H7 (cell line): ENCODE data around the gene SLC4A1. TPM values are rescaled to one million over a fixed set of nuclear protein-coding genes. Genes with fewer than 3 reads are reported as not detected.

Experiments
- DNase-seq: peaks from one replicate; pipeline ENCODE4 v3.0.0; 2012
- H3K27me3 ChIP-seq: 2 replicates; pipeline ENCODE4 v1.6.0; 2011; ENCODE audit warnings: mild to moderate bottlenecking, low read length; ENCODE audit not compliant: control insufficient read depth, insufficient read depth
- H3K36me3 ChIP-seq: replicated peaks from 2 replicates; pipeline ENCODE4 v1.5.1; 2011; ENCODE audit warnings: low read length; ENCODE audit not compliant: control insufficient read depth, insufficient read depth
- H3K4me3 ChIP-seq: 2 replicates; pipeline ENCODE4 v1.5.1; 2011; ENCODE audit warnings: low read depth, mild to moderate bottlenecking, control low read depth, low read length, moderate library complexity; ENCODE audit not compliant: insufficient read depth
- total RNA-seq: library from RNA; depleted of rRNA; stranded (reverse); fragments of >200 nt; shearing (Covaris generic); gene quantifications from 2 replicates; pipeline ENCODE4 v1.2.3, GENCODE V29; 2014; rRNA removed

Gene SLC4A1
- total RNA-seq, 1 experiment from 2014 or later = 0.07 TPM

GRCh38 chr17:44200478-44201155 is 67.3 kb downstream of the SLC4A1 start:
- no peak for DNase-seq
- Histone ChIP-seq H3K27me3 (no peaks in the 10 kb centered on the region), H3K4me3 (peak overlapping the region; percentile 78), H3K36me3 (peaks cover 16% of the 10 kb centered on the region)

GRCh38 chr17:44199553-44200477 is 68.1 kb downstream of the SLC4A1 start, which contains the start of gene ATXN7L3:
Gene ATXN7L3 (minus strand): TSS chr17:44199884. CDS start chr17:44198070, 1,814 bp downstream.
- DNase-seq = peak; percentile 100
- Histone ChIP-seq H3K27me3 (no peaks in the 10 kb centered on the region), H3K4me3 (peak within 1 kb of the TSS; percentile 88), H3K36me3 (peaks cover 22% of the 10 kb centered on the region)

GRCh38 chr17:44198721-44199552 is 69.0 kb downstream of the SLC4A1 start:
- peak; percentile 100 for DNase-seq
- Histone ChIP-seq H3K4me3 (peak overlapping the region; percentile 88), H3K36me3 (peaks cover 30% of the 10 kb centered on the region), H3K27me3 (no peaks in the 10 kb centered on the region)

Other genes with a start within 250 kb of the SLC4A1 start
- gene LSM12, start 201.5 kb downstream of the SLC4A1 start, total RNA-seq = 101 and 109 TPM in 2 replicates
- gene G6PC3, start 197.4 kb downstream of the SLC4A1 start, total RNA-seq = 94.0 and 104 TPM in 2 replicates
- gene HDAC5, start 144.5 kb downstream of the SLC4A1 start, total RNA-seq = 72.5 and 89.0 TPM in 2 replicates
- 12.9 and 15.7 TPM in 2 replicates for gene HROB, start 126.2 kb downstream of the SLC4A1 start, total RNA-seq
- gene ASB16, start 97.4 kb downstream of the SLC4A1 start, total RNA-seq = 0.17 TPM in 1 of 2 replicates, not detected in the other
- 19.1 and 25.7 TPM in 2 replicates for gene TMUB2, start 81.2 kb downstream of the SLC4A1 start, total RNA-seq
- gene ATXN7L3, start 68.3 kb downstream of the SLC4A1 start, total RNA-seq = 80.6 and 83.4 TPM in 2 replicates
- gene UBTF, start 48.5 kb downstream of the SLC4A1 start, total RNA-seq = 63.3 and 66.2 TPM in 2 replicates
- gene RUNDC3A, start 40.5 kb upstream of the SLC4A1 start, total RNA-seq = 5.1 and 5.7 TPM in 2 replicates
- 281 and 295 TPM in 2 replicates for gene SLC25A39, start 56.7 kb upstream of the SLC4A1 start, total RNA-seq
- gene GRN, start 77.2 kb upstream of the SLC4A1 start, total RNA-seq = 122 and 161 TPM in 2 replicates
- gene FAM171A2, start 95.7 kb upstream of the SLC4A1 start, total RNA-seq = 23.7 and 24.1 TPM in 2 replicates
- 6.2 and 11.4 TPM in 2 replicates for gene ITGA2B, start 121.5 kb upstream of the SLC4A1 start, total RNA-seq
- gene GPATCH8, start 235.3 kb upstream of the SLC4A1 start, total RNA-seq = 16.9 and 23.2 TPM in 2 replicates